ENCODE data around the gene SIX4.

DNA sequence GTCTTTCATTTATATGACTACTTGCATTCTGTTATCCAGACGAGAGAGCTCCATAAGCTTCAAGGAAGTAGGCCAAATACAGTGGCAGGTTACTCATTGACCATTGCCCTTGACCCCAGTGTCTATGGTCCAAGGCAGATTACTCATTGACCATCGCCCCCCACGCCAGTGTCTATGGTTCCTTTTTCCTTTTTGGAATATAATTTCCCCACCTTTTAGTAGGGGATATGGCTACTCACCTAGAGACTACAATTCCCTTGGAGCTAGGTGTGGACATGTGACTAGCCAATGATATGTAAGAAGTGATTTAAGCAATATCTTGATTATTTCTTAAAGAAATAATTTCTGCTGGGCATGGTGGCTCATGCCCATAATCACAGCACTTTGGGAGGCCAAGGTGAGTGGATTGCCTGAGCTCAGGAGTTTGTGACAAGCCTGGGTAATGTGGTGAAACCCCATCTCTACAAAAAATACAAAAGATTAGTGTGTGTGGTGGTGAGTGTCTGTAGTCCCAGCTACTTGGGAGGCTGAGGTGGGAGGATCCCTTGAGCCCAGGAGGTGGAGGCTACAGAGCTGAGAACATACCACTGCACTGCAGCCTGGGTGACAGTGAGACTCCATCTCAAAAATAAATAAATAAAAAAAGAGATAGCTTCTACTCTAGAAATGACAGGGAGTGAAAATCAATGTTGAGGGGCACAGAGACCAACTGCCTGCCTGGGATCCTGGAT, 32.6 kb downstream of the SIX4 start:
- no peak for TF ChIP-seq EZH2 (IDR thresholded peaks at IDR 0.05; ENCODE audit: borderline replicate concordance, low read depth, low read length, poor library complexity, severe bottlenecking)
- TF ChIP-seq, protein P1, sequence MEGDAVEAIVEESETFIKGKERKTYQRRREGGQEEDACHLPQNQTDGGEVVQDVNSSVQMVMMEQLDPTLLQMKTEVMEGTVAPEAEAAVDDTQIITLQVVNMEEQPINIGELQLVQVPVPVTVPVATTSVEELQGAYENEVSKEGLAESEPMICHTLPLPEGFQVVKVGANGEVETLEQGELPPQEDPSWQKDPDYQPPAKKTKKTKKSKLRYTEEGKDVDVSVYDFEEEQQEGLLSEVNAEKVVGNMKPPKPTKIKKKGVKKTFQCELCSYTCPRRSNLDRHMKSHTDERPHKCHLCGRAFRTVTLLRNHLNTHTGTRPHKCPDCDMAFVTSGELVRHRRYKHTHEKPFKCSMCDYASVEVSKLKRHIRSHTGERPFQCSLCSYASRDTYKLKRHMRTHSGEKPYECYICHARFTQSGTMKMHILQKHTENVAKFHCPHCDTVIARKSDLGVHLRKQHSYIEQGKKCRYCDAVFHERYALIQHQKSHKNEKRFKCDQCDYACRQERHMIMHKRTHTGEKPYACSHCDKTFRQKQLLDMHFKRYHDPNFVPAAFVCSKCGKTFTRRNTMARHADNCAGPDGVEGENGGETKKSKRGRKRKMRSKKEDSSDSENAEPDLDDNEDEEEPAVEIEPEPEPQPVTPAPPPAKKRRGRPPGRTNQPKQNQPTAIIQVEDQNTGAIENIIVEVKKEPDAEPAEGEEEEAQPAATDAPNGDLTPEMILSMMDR (conservative IDR thresholded peaks at IDR 0.05; ENCODE audit: low read depth, low read length): no peak

Measured in A673 (cell line).